GM12891 (cell line): ENCODE results near the gene MZB1.
"Not testable (repeated sequence)": the region's sequence is repeated elsewhere in the genome, so short reads cannot be mapped to it uniquely, and the experiment has no call there.

Experiments used
- DNase-seq: peaks from one replicate; pipeline ENCODE4 v3.0.0; 2011; ENCODE audit warnings: low spot score; ENCODE audit not compliant: insufficient read length
- FAIRE-seq: peaks from 2 replicates; lab custom pipeline; 2011; peaks lifted over from hg19 to GRCh38; lab: Jason Lieb, UNC
- PAX5 ChIP-seq: IDR thresholded peaks from 2 replicates; pipeline ENCODE4 v1.6.1; 2011; ENCODE audit warnings: low read length, moderate library complexity, mild to moderate bottlenecking; ENCODE audit not compliant: insufficient read depth, severe bottlenecking
- POLR2A ChIP-seq: IDR thresholded peaks from 2 replicates; pipeline ENCODE4 v1.6.1; 2011; ENCODE audit warnings: low read depth, low read length, control low read depth
- POLR2AphosphoS5 ChIP-seq: IDR thresholded peaks from 2 replicates; pipeline ENCODE4 v1.6.1; 2011; ENCODE audit warnings: low read depth, low read length, control low read depth
- POU2F2 ChIP-seq: IDR thresholded peaks from 2 replicates; pipeline ENCODE4 v1.6.1; 2011; ENCODE audit warnings: low read depth, mild to moderate bottlenecking, control low read depth, low read length, moderate library complexity
- SPI1 ChIP-seq: IDR thresholded peaks from 2 replicates; pipeline ENCODE4 v1.6.1; 2011; ENCODE audit warnings: low read depth, low read length, control low read depth
- TAF1 ChIP-seq: IDR thresholded peaks from 2 replicates; pipeline ENCODE4 v1.6.1; 2011; ENCODE audit warnings: low read depth, low read length, control low read depth

MZB1 gene

DNA sequence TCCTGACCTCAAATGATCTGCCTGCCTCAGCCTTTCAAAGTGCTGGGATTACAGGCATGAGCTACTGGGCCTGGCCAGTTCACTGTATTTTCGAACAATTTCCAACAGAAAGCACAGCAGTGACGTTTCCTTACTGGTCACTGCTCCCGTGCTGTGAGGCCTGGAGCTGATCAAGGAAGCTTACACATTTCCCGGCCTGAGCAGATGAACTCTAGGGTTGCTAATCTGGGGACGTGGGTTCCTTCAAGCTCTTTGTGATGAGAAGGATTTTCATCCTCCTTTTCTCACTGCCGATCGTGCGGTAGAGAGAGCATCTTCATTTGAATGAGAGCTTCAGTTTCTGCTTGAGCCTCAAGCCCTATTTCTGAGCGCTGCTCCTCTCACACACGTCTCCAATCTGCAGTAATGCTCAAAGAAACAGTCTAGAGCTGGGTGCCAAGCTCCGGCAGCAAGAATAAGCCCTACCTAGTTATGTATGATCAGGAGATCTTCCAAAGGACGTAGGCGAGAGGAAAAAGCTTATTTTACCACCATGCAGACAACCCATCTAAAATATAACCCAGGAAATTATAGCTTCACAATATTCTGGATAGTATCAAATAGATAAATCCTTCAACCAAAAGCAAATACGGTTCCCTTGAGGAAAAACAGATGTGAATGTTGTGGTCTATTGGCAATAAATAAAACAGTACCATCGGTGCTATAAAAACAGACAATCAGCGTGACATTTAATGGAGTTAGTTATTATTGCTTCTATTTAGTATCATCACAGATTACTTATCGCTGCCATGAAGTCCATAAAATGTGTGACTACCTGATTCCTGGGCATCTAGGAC lies 21.5 kb upstream of the MZB1 start:
- FAIRE-seq (no peak), DNase-seq (no peak)
- TF ChIP-seq POU2F2 (no peak), SPI1 (no peak), POLR2A (no peak), POLR2AphosphoS5 (no peak), PAX5 (no peak), TAF1 (no peak)

GRCh38 chr5:139410121-139410992 lies 20.6 kb upstream of the MZB1 start:
- TF ChIP-seq SPI1 = no peak
- TF ChIP-seq POU2F2 = no peak
- TF ChIP-seq POLR2A = no peak
- TF ChIP-seq POLR2AphosphoS5 = no peak
- no peak for TF ChIP-seq TAF1
- TF ChIP-seq PAX5 = no peak
- no peak for FAIRE-seq

DNA sequence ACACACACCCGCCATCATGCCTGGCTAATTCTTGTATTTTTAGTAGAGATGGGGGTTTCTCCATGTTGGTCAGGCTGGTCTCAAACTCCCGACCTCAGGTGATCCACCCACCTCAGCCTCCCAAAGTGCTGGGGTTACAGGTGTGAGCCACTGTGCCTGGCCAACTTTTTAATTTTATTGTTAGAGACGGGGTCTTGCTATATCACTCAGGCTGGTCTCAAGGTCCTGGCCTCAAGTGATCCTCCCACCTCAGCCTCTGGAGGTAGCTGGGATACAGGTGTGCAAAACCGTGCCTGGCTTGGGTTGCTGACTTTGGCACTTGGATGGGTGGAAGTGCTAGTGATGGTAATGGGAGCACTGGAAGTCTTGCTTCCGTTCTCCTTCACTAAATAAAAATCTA lies 19.4 kb upstream of the MZB1 start:
- DNase-seq, FAIRE-seq: not testable (repeated sequence)

More at GRCh38 chr5:139410121-139410992, 20.6 kb upstream of the MZB1 start:
- DNase-seq = no peak

DNA sequence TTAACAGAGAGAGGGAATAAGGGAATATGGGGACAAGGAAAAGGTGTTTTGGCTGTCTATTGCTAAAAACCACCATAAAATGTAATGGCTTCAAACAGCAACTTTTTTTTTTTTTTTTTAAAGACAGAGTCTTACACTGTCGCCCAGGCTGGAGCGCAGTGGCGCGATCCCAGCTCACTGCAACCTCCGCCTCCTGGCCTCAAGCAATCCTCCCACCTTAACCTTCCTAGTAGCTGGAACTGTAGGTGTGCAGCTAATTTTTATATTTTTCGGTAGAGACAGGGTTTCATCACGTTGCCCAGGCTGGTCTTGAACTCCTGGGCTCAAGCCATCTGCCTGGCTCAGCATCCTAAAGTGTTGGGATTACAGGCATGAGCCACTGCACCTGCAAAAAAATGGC lies 18.5 kb upstream of the MZB1 start:
- FAIRE-seq (no peak), DNase-seq (no peak)
- no peak for TF ChIP-seq TAF1
- TF ChIP-seq POLR2AphosphoS5 = no peak
- TF ChIP-seq POLR2A = no peak
- TF ChIP-seq POU2F2 = no peak
- TF ChIP-seq SPI1 = no peak
- no peak for TF ChIP-seq PAX5

- FAIRE-seq = peak; percentile 28
- no peak for DNase-seq
- no peak for TF ChIP-seq POLR2AphosphoS5
- TF ChIP-seq SPI1 = peak; percentile 72
- no peak for TF ChIP-seq PAX5
Observed at GRCh38 chr5:139407517-139407916, 17.8 kb upstream of the MZB1 start.

- no peak for TF ChIP-seq POLR2A
- TF ChIP-seq POLR2AphosphoS5 = no peak
- no peak for TF ChIP-seq PAX5
- TF ChIP-seq TAF1 = no peak
- no peak for TF ChIP-seq SPI1
- no peak for TF ChIP-seq POU2F2
- DNase-seq = no peak
- FAIRE-seq = no peak
Observed at GRCh38 chr5:139406963-139407362, 17.2 kb upstream of the MZB1 start.

- TF ChIP-seq POLR2AphosphoS5 = no peak
- TF ChIP-seq POLR2A = no peak
- TF ChIP-seq SPI1 = no peak
- no peak for TF ChIP-seq TAF1
- no peak for TF ChIP-seq POU2F2
- no peak for TF ChIP-seq PAX5
- DNase-seq (no peak), FAIRE-seq (no peak)
Observed at GRCh38 chr5:139404484-139404840, 14.7 kb upstream of the MZB1 start.

GRCh38 chr5:139403787-139404483 lies 14.2 kb upstream of the MZB1 start, which contains the start of gene SPATA24:
TSS of gene SPATA24 (minus strand) at chr5:139404089. CDS start at chr5:139404060, 29 bp downstream.
- TF ChIP-seq POLR2AphosphoS5 (no peak), POLR2A (peak; percentile 40; the same call in 1 of the 2 replicates), POU2F2 (no peak), SPI1 (peak; percentile 13; the same call in 1 of the 2 replicates), PAX5 (no peak), TAF1 (no peak)
- FAIRE-seq (peak; percentile 96), DNase-seq (peak; percentile 88)

GRCh38 chr5:139403418-139403786 lies 13.7 kb upstream of the MZB1 start:
- FAIRE-seq (no peak), DNase-seq (no peak)
- no peak for TF ChIP-seq TAF1
- no peak for TF ChIP-seq SPI1
- no peak for TF ChIP-seq POLR2A
- TF ChIP-seq POU2F2 = no peak
- no peak for TF ChIP-seq POLR2AphosphoS5
- TF ChIP-seq PAX5 = no peak
